ENCODE results near the gene SYNE2. TPM values are rescaled to one million over a fixed set of nuclear protein-coding genes. Genes with fewer than 3 reads are reported as not detected.
"Not testable (repeated sequence)": the region's sequence is repeated elsewhere in the genome, so short reads cannot be mapped to it uniquely, and the experiment has no call there.

SYNE2 gene
- polyA plus RNA-seq, 1 donor = 50.5 TPM

GRCh38 chr14:64040044-64040443 is 187.2 kb downstream of the SYNE2 start:
- no peak for DNase-seq
- Histone ChIP-seq H3K4me1 (ENCODE audit: control insufficient read depth, insufficient read depth, low read length) (no peaks in the 10 kb centered on the region), H3K27me3 (ENCODE audit: control insufficient read depth, insufficient read depth, low read length) (no peaks in the 10 kb centered on the region), H3K36me3 (ENCODE audit: control insufficient read depth, insufficient read depth, low read length) (peaks cover 2% of the 10 kb centered on the region), H3K4me3 (ENCODE audit: low read length) (no peak overlapping the region), H3K27ac (ENCODE audit: low read length) (no peak overlapping the region), H3K9me3 (ENCODE audit: control insufficient read depth, low read depth, low read length) (peaks cover 9% of the 10 kb centered on the region)
- WGBS (ENCODE audit: insufficient coverage, low lambda C conversion rate) = 100% methylated on average over 2 of the region's 2 CpGs

- not testable (repeated sequence) for H3K27me3 ChIP-seq (ENCODE audit: control insufficient read depth, insufficient read depth, low read length); H3K36me3 ChIP-seq (ENCODE audit: control insufficient read depth, insufficient read depth, low read length); H3K27ac ChIP-seq (ENCODE audit: low read length); H3K4me1 ChIP-seq (ENCODE audit: control insufficient read depth, insufficient read depth, low read length); DNase-seq; H3K9me3 ChIP-seq (ENCODE audit: control insufficient read depth, low read depth, low read length); H3K4me3 ChIP-seq (ENCODE audit: low read length)
- WGBS (ENCODE audit: insufficient coverage, low lambda C conversion rate) = 100% methylated on average over 1 of the region's 6 CpGs
These were observed 190.5 kb downstream of the SYNE2 start for GRCh38 chr14:64043296-64043695.

GRCh38 chr14:64045091-64045490 is 192.3 kb downstream of the SYNE2 start:
- Histone ChIP-seq H3K36me3 (ENCODE audit: control insufficient read depth, insufficient read depth, low read length) (peaks cover 12% of the 10 kb centered on the region), H3K27ac (ENCODE audit: low read length) (no peak overlapping the region), H3K4me3 (ENCODE audit: low read length) (no peak overlapping the region), H3K4me1 (ENCODE audit: control insufficient read depth, insufficient read depth, low read length) (no peaks in the 10 kb centered on the region), H3K9me3 (ENCODE audit: control insufficient read depth, low read depth, low read length) (no peaks in the 10 kb centered on the region), H3K27me3 (ENCODE audit: control insufficient read depth, insufficient read depth, low read length) (no peaks in the 10 kb centered on the region)
- WGBS (ENCODE audit: insufficient coverage, low lambda C conversion rate) = no CpG with 5 or more reads among the region's 2 CpGs
- no peak for DNase-seq

DNA sequence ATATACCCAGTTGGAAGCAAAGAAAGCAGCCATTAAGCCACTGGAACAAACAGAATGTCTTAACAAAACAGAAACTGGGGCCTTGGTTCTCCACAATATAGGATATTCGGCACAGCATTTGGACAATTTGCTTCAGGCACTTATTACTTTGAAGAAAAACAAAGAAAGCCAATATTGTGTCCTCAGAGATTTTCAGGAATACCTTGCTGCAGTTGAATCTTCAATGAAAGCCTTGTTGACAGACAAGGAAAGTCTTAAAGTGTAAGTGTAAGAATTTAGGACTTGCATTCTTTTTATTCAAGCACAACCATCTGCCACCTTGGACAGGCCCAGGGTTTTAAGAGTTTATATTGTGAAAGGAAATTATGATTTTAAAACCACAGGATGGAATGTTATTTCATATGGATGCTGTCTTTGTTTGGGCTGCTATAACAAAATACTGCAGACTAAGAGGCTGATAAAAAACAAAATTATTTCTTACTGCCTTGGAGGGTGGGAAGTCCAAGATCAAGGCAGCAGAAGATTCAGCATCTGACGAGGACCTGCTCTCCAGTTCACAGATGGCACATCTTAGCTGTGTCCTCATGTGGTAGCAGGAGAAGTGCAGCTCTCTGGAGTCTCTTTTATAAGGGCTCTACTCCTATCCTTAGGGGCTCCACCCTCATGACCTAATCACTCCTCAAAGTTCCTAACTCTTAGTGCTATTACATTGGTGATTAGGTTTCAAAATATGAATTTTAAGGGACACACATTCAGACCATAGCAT is 197.0 kb downstream of the SYNE2 start:
- H3K9me3 ChIP-seq (ENCODE audit: control insufficient read depth, low read depth, low read length) = no peaks in the 10 kb centered on the region
- no peak overlapping the region for H3K27ac ChIP-seq (ENCODE audit: low read length)
- H3K27me3 ChIP-seq (ENCODE audit: control insufficient read depth, insufficient read depth, low read length) = no peaks in the 10 kb centered on the region
- H3K36me3 ChIP-seq (ENCODE audit: control insufficient read depth, insufficient read depth, low read length) = peaks cover 21% of the 10 kb centered on the region
- no peaks in the 10 kb centered on the region for H3K4me1 ChIP-seq (ENCODE audit: control insufficient read depth, insufficient read depth, low read length)
- no peak for DNase-seq
- no CpG with 5 or more reads among the region's 2 CpGs for WGBS (ENCODE audit: insufficient coverage, low lambda C conversion rate)
- H3K4me3 ChIP-seq (ENCODE audit: low read length) = no peak overlapping the region

GRCh38 chr14:64053694-64054669 is 201.2 kb downstream of the SYNE2 start:
- Histone ChIP-seq H3K36me3 (ENCODE audit: control insufficient read depth, insufficient read depth, low read length) (peaks cover 26% of the 10 kb centered on the region), H3K27ac (ENCODE audit: low read length) (no peak overlapping the region), H3K4me3 (ENCODE audit: low read length) (no peak overlapping the region), H3K27me3 (ENCODE audit: control insufficient read depth, insufficient read depth, low read length) (no peaks in the 10 kb centered on the region), H3K9me3 (ENCODE audit: control insufficient read depth, low read depth, low read length) (no peaks in the 10 kb centered on the region), H3K4me1 (ENCODE audit: control insufficient read depth, insufficient read depth, low read length) (no peaks in the 10 kb centered on the region)
- no peak for DNase-seq
- WGBS (ENCODE audit: insufficient coverage, low lambda C conversion rate) = 67% methylated on average over 3 of the region's 10 CpGs

- Histone ChIP-seq H3K27me3 (ENCODE audit: control insufficient read depth, insufficient read depth, low read length) (no peaks in the 10 kb centered on the region), H3K4me3 (ENCODE audit: low read length) (no peak overlapping the region), H3K27ac (ENCODE audit: low read length) (no peak overlapping the region), H3K36me3 (ENCODE audit: control insufficient read depth, insufficient read depth, low read length) (peaks cover 26% of the 10 kb centered on the region), H3K4me1 (ENCODE audit: control insufficient read depth, insufficient read depth, low read length) (no peaks in the 10 kb centered on the region), H3K9me3 (ENCODE audit: control insufficient read depth, low read depth, low read length) (no peaks in the 10 kb centered on the region)
- no CpG with 5 or more reads among the region's 6 CpGs for WGBS (ENCODE audit: insufficient coverage, low lambda C conversion rate)
- no peak for DNase-seq
These were observed 206.8 kb downstream of the SYNE2 start for GRCh38 chr14:64059454-64060198.

GRCh38 chr14:64060199-64060545 is 207.4 kb downstream of the SYNE2 start:
- Histone ChIP-seq H3K27ac (ENCODE audit: low read length) (no peak overlapping the region), H3K36me3 (ENCODE audit: control insufficient read depth, insufficient read depth, low read length) (peaks cover 26% of the 10 kb centered on the region), H3K9me3 (ENCODE audit: control insufficient read depth, low read depth, low read length) (no peaks in the 10 kb centered on the region), H3K4me3 (ENCODE audit: low read length) (no peak overlapping the region), H3K27me3 (ENCODE audit: control insufficient read depth, insufficient read depth, low read length) (no peaks in the 10 kb centered on the region), H3K4me1 (ENCODE audit: control insufficient read depth, insufficient read depth, low read length) (no peaks in the 10 kb centered on the region)
- WGBS (ENCODE audit: insufficient coverage, low lambda C conversion rate) = no CpG with 5 or more reads among the region's 1 CpG
- DNase-seq = no peak

DNA sequence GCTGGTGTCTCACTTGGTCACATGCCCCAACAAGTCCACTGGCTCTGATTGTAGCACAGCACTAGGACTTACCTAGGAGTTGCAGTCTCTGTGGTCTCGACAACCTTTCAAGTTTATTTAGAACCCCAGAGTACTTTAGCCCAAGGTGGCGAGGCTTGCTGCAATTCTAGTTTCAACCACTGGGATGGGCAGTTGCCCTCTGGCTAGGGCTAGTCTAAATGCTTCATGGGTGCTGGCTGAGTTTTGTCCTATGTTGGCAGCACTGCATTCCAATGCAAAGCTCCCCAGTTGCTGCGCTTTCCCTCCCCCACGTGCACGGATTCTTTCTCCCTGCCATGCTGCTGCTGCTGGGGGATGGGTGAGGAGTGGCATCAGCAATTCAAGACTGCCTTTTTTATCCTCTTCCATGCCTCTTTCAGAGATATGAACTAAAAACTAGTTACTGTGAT is 207.9 kb downstream of the SYNE2 start:
- peak in 1 of 2 donors; percentile 10 for DNase-seq
- no peak overlapping the region for H3K4me3 ChIP-seq (ENCODE audit: low read length)
- H3K9me3 ChIP-seq (ENCODE audit: control insufficient read depth, low read depth, low read length) = no peaks in the 10 kb centered on the region
- H3K27ac ChIP-seq (ENCODE audit: low read length) = no peak overlapping the region
- H3K36me3 ChIP-seq (ENCODE audit: control insufficient read depth, insufficient read depth, low read length) = peaks cover 26% of the 10 kb centered on the region
- H3K4me1 ChIP-seq (ENCODE audit: control insufficient read depth, insufficient read depth, low read length) = no peaks in the 10 kb centered on the region
- WGBS (ENCODE audit: insufficient coverage, low lambda C conversion rate) = no CpG with 5 or more reads among the region's 5 CpGs
- H3K27me3 ChIP-seq (ENCODE audit: control insufficient read depth, insufficient read depth, low read length) = no peaks in the 10 kb centered on the region

GRCh38 chr14:64061115-64061514 is 208.3 kb downstream of the SYNE2 start:
- Histone ChIP-seq H3K27ac (ENCODE audit: low read length) (no peak overlapping the region), H3K27me3 (ENCODE audit: control insufficient read depth, insufficient read depth, low read length) (no peaks in the 10 kb centered on the region), H3K4me1 (ENCODE audit: control insufficient read depth, insufficient read depth, low read length) (no peaks in the 10 kb centered on the region), H3K9me3 (ENCODE audit: control insufficient read depth, low read depth, low read length) (no peaks in the 10 kb centered on the region), H3K36me3 (ENCODE audit: control insufficient read depth, insufficient read depth, low read length) (peaks cover 24% of the 10 kb centered on the region), H3K4me3 (ENCODE audit: low read length) (no peak overlapping the region)
- WGBS (ENCODE audit: insufficient coverage, low lambda C conversion rate) = 100% methylated on average over 1 of the region's 1 CpG
- no peak for DNase-seq

- H3K9me3 ChIP-seq (ENCODE audit: control insufficient read depth, low read depth, low read length) = no peaks in the 10 kb centered on the region
- H3K27me3 ChIP-seq (ENCODE audit: control insufficient read depth, insufficient read depth, low read length) = no peaks in the 10 kb centered on the region
- H3K4me3 ChIP-seq (ENCODE audit: low read length) = no peak overlapping the region
- peaks cover 28% of the 10 kb centered on the region for H3K36me3 ChIP-seq (ENCODE audit: control insufficient read depth, insufficient read depth, low read length)
- H3K4me1 ChIP-seq (ENCODE audit: control insufficient read depth, insufficient read depth, low read length) = no peaks in the 10 kb centered on the region
- 100% methylated on average over 1 of the region's 1 CpG for WGBS (ENCODE audit: insufficient coverage, low lambda C conversion rate)
- DNase-seq = no peak
- H3K27ac ChIP-seq (ENCODE audit: low read length) = no peak overlapping the region
These were observed 208.9 kb downstream of the SYNE2 start for GRCh38 chr14:64061706-64062105.
